H1 (cell line): ENCODE results near the gene STX16. TPM values are rescaled to one million over a fixed set of nuclear protein-coding genes. Genes with fewer than 3 reads are reported as not detected.

Experiments
- CTCF ChIA-PET: fragments of 300-600 bp; sonication (Branson Sonifier 250); formaldehyde crosslinking; loops from one replicate; lab custom pipeline; 2021; ENCODE audit not compliant: partially characterized antibody; lab: Charles Lee
- POLR2A ChIA-PET: fragments of 300-600 bp; sonication (Branson Sonifier 250); formaldehyde crosslinking; loops from one replicate; lab custom pipeline; 2021; ENCODE audit warnings: inconsistent platforms; ENCODE audit not compliant: partially characterized antibody; lab: Charles Lee
- DNase-seq, 2 experiments: peaks; one replicate each; pipeline versions ENCODE4 v3.0.0 to v3.0.0-alpha.2; 2010 to 2022; ENCODE audit warnings: low spot score in 2 of 2, low read depth in 1 of 2, mixed read lengths in 1 of 2
- FAIRE-seq: peaks from 2 replicates; lab custom pipeline; 2011; peaks lifted over from hg19 to GRCh38; lab: Jason Lieb, UNC
- H2AFZ ChIP-seq: 2 replicates; pipeline ENCODE4 v1.8.1; 2012; ENCODE audit warnings: low read length, inconsistent platforms
- H2AK5ac ChIP-seq: 2 replicates; pipeline ENCODE4 v1.6.1; 2013; ENCODE audit warnings: low read depth, low read length
- H2BK120ac ChIP-seq: replicated peaks from 2 replicates; pipeline ENCODE3; 2013; ENCODE audit warnings: low read depth, low read length, inconsistent platforms
- H2BK12ac ChIP-seq: 2 replicates; pipeline ENCODE4 v1.6.1; 2013; ENCODE audit warnings: low read depth, low read length
- H2BK15ac ChIP-seq: 2 replicates; pipeline ENCODE4 v1.6.1; 2013; ENCODE audit warnings: low read length
- H2BK20ac ChIP-seq: 2 replicates; pipeline ENCODE4 v1.6.1; 2013; ENCODE audit warnings: low read length
- H2BK5ac ChIP-seq: 2 replicates; pipeline ENCODE4 v1.6.1; 2013; ENCODE audit warnings: low read depth, low read length
- H3K14ac ChIP-seq: 2 replicates; pipeline ENCODE4 v1.6.1; 2013; ENCODE audit warnings: inconsistent platforms; ENCODE audit not compliant: insufficient read length
- H3K18ac ChIP-seq: 2 replicates; pipeline ENCODE4 v1.6.1; 2013; ENCODE audit warnings: low read length; ENCODE audit errors: extremely low read depth
- H3K23ac ChIP-seq: 2 replicates; pipeline ENCODE4 v1.6.1; 2013; ENCODE audit warnings: inconsistent platforms; ENCODE audit not compliant: insufficient read length
- H3K23me2 ChIP-seq: 2 replicates; pipeline ENCODE4 v1.6.1; 2013; ENCODE audit warnings: low read depth, low read length
- H3K27ac ChIP-seq: 2 replicates; pipeline ENCODE4 v1.6.1; 2011; ENCODE audit warnings: low read depth, low read length, inconsistent platforms
- H3K27me3 ChIP-seq, 4 experiments: replicated peaks in 1 of 4; 1 replicate in 1 of 4; 2 replicates in 3 of 4; pipeline versions ENCODE4 v1.6.1 to v1.8.1; 2011 to 2013; ENCODE audit warnings: low read length in 3 of 4, mild to moderate bottlenecking in 3 of 4, inconsistent platforms in 2 of 4, mixed read lengths in 2 of 4, moderate library complexity in 1 of 4; ENCODE audit not compliant: control insufficient read depth in 3 of 4, insufficient read depth in 3 of 4; ENCODE audit errors: extremely low read depth in 1 of 4
- H3K36me3 ChIP-seq, 4 experiments: 2 replicates each; pipeline versions ENCODE4 v1.6.1 to v1.8.1; 2011 to 2013; ENCODE audit warnings: mild to moderate bottlenecking in 4 of 4, low read length in 3 of 4, moderate library complexity in 2 of 4, control low read depth in 1 of 4, inconsistent platforms in 1 of 4; ENCODE audit not compliant: insufficient read depth in 4 of 4, control insufficient read depth in 2 of 4
- H3K4ac ChIP-seq: replicated peaks from 2 replicates; pipeline ENCODE3; 2013; ENCODE audit warnings: low read length, low read depth, mixed read lengths, inconsistent platforms; ENCODE audit not compliant: insufficient read length
- H3K4me1 ChIP-seq, 4 experiments: replicated peaks in 1 of 4; 1 replicate in 1 of 4; 2 replicates in 3 of 4; pipeline versions ENCODE4 v1.6.1 to v1.8.1; 2011 to 2013; ENCODE audit warnings: low read length in 3 of 4, inconsistent platforms in 2 of 4, mixed read lengths in 1 of 4; ENCODE audit not compliant: insufficient read depth in 4 of 4, control insufficient read depth in 3 of 4
- H3K4me2 ChIP-seq, 2 experiments: 2 replicates each; pipeline versions ENCODE4 v1.6.1 to v1.8.1; 2011 to 2013; ENCODE audit warnings: low read depth in 2 of 2, low read length in 2 of 2, control low read depth in 1 of 2, inconsistent platforms in 1 of 2, mild to moderate bottlenecking in 1 of 2; ENCODE audit not compliant: insufficient read depth in 1 of 2
- H3K4me3 ChIP-seq, 4 experiments: fragments of 200-600, 300-600 bp in 1 of 4; sonication (generic), shearing (Covaris generic), sonication (Bioruptor Twin) in 1 of 4; 2 replicates each; pipeline versions ENCODE4 v1.5.1 to v1.8.1; 2011 to 2016; ENCODE audit warnings: low read length in 4 of 4, low read depth in 3 of 4, control low read depth in 2 of 4, inconsistent platforms in 2 of 4, mild to moderate bottlenecking in 2 of 4, mixed read lengths in 1 of 4, moderate library complexity in 1 of 4; ENCODE audit not compliant: insufficient read depth in 2 of 4; ENCODE audit errors: extremely low read depth in 1 of 4
- H3K56ac ChIP-seq: replicated peaks from 2 replicates; pipeline ENCODE3; 2013; ENCODE audit warnings: low read depth, mild to moderate bottlenecking, mixed read lengths, low read length, inconsistent platforms; ENCODE audit not compliant: insufficient read length
- H3K79me1 ChIP-seq: 2 replicates; pipeline ENCODE4 v1.6.1; 2013; ENCODE audit warnings: low read depth, low read length, control low read depth
- H3K79me2 ChIP-seq, 2 experiments: 2 replicates each; pipeline versions ENCODE4 v1.6.1 to v1.8.1; 2012 to 2013; ENCODE audit warnings: low read length in 2 of 2, mild to moderate bottlenecking in 2 of 2, inconsistent platforms in 1 of 2; ENCODE audit not compliant: insufficient read depth in 2 of 2, control insufficient read depth in 1 of 2
- H3K9ac ChIP-seq, 4 experiments: replicated peaks in 1 of 4; 1 replicate in 1 of 4; 2 replicates in 3 of 4; pipeline versions ENCODE4 v1.6.1 to v1.8.1; 2011 to 2013; ENCODE audit warnings: low read depth in 3 of 4, low read length in 3 of 4, control low read depth in 2 of 4, mild to moderate bottlenecking in 2 of 4, moderate library complexity in 2 of 4, inconsistent platforms in 1 of 4; ENCODE audit errors: extremely low read depth in 1 of 4
- H3K9me3 ChIP-seq, 2 experiments: 2 replicates each; pipeline versions ENCODE4 v1.6.1 to v1.8.1; 2012 to 2013; ENCODE audit warnings: mild to moderate bottlenecking in 2 of 2, moderate library complexity in 2 of 2, control low read depth in 1 of 2, inconsistent platforms in 1 of 2, low read depth in 1 of 2, low read length in 1 of 2, mixed read lengths in 1 of 2; ENCODE audit not compliant: insufficient read depth in 2 of 2
- H4K20me1 ChIP-seq, 2 experiments: replicated peaks in 1 of 2; 2 replicates each; pipeline versions ENCODE3 to v1.8.1; 2011 to 2013; ENCODE audit warnings: inconsistent platforms in 2 of 2, low read length in 2 of 2, mild to moderate bottlenecking in 1 of 2; ENCODE audit not compliant: insufficient read depth in 2 of 2, control insufficient read depth in 1 of 2
- H4K5ac ChIP-seq: 2 replicates; pipeline ENCODE4 v1.6.1; 2013; ENCODE audit warnings: low read length, low read depth, mixed read lengths, inconsistent platforms; ENCODE audit not compliant: insufficient read length
- H4K8ac ChIP-seq: 2 replicates; pipeline ENCODE4 v1.8.0; 2013; ENCODE audit warnings: mild to moderate bottlenecking, moderate library complexity, low read length, inconsistent platforms; ENCODE audit not compliant: insufficient read depth; ENCODE audit errors: extremely low read depth
- H4K91ac ChIP-seq: replicated peaks from 2 replicates; pipeline ENCODE3; 2013; ENCODE audit warnings: low read length, mixed read lengths, inconsistent platforms; ENCODE audit not compliant: insufficient read length
- ATF3 ChIP-seq: IDR thresholded peaks from 2 replicates; pipeline ENCODE4 v1.6.1; 2011; ENCODE audit warnings: low read depth, mild to moderate bottlenecking, low read length; ENCODE audit not compliant: insufficient read depth
- CBX5 ChIP-seq: fragments of 300-800, 300-1000 bp; sonication (generic); IDR thresholded peaks from 2 replicates; pipeline ENCODE4 v1.7.1; 2016; ENCODE audit warnings: antibody characterized with exemption, low read length, low read depth
- CEBPB ChIP-seq: IDR thresholded peaks from 2 replicates; pipeline ENCODE4 v1.6.1; 2012; ENCODE audit warnings: low read depth, low read length
- CHD1 ChIP-seq: IDR thresholded peaks from 2 replicates; pipeline ENCODE4 v1.6.1; 2012; ENCODE audit warnings: low read depth, low read length, improper control_type of control experiment
- GTF2F1 ChIP-seq: IDR thresholded peaks from 2 replicates; pipeline ENCODE4 v1.6.1; 2012; ENCODE audit warnings: low read depth, low read length, improper control_type of control experiment, borderline replicate concordance
- RAD21 ChIP-seq, 2 experiments: IDR thresholded peaks in 1 of 2; conservative IDR thresholded peaks in 1 of 2; 2 replicates each; pipeline ENCODE4 v1.6.1; 2011; ENCODE audit warnings: low read depth in 2 of 2, low read length in 2 of 2, improper control_type of control experiment in 1 of 2, inconsistent platforms in 1 of 2, mild to moderate bottlenecking in 1 of 2, moderate library complexity in 1 of 2
- SIN3A ChIP-seq, 2 experiments: IDR thresholded peaks in 1 of 2; conservative IDR thresholded peaks in 1 of 2; 2 replicates each; pipeline ENCODE4 v1.6.1; 2011 to 2012; ENCODE audit warnings: low read length in 2 of 2, improper control_type of control experiment in 1 of 2, low read depth in 1 of 2, mild to moderate bottlenecking in 1 of 2
- SP4 ChIP-seq: IDR thresholded peaks from 2 replicates; pipeline ENCODE4 v1.6.1; 2012; ENCODE audit warnings: low read length, inconsistent platforms
- TEAD4 ChIP-seq: IDR thresholded peaks from 2 replicates; pipeline ENCODE4 v1.6.1; 2012; ENCODE audit warnings: low read depth, low read length, inconsistent platforms, mixed read lengths
- WGBS, 2 experiments: shearing (Covaris generic) in 1 of 2; methylation state at CpG; one replicate each; pipeline versions ENCODE4 v1.1.6 to v1.1.7; 2013 to 2015; ENCODE audit warnings: low lambda C conversion rate in 2 of 2, mixed read lengths in 2 of 2, inconsistent platforms in 1 of 2, low coverage in 1 of 2, missing lambda C conversion rate in 1 of 2; ENCODE audit not compliant: insufficient replicate concordance in 2 of 2, insufficient coverage in 1 of 2, insufficient read length in 1 of 2; ENCODE audit errors: extremely low coverage in 1 of 2, missing lambda C conversion rate in 1 of 2; 5-methylcytosine and 5-hydroxymethylcytosine counted together
- polyA plus RNA-seq, 7 experiments: library from polyadenylated mRNA; depleted of rRNA in 3 of 7; stranded (reverse) in 5 of 7; unstranded in 2 of 7; fragments of >200 nt in 5 of 7; fragments of 200-250 nt in 2 of 7; gene quantifications; 1 replicate in 5 of 7; 2 replicates in 1 of 7; 4 replicates in 1 of 7; pipeline versions ENCODE4 v1.2.1 to v1.2.3, GENCODE V29; 2011 to 2013; ENCODE audit warnings: missing spikeins in 2 of 7, mixed read lengths in 2 of 7
- total RNA-seq: library from RNA; stranded (reverse); fragmentation: NEBNext Ultra II Directional; extraction: Animal tissue kit (Norgen Biotek cat#: 25700); gene quantifications from 2 replicates; pipeline ENCODE4 v1.2.1, GENCODE V29; 2021

Gene STX16
- total and polyA plus RNA-seq, 2 of the 8 experiments (the other 6 are each of a cell fraction or from before 2014, with no cell fraction given), result 45.2 to 61.6 TPM

- Histone ChIP-seq H3K36me3 (no peaks in the 10 kb centered on the region), H2BK15ac (no peak overlapping the region), H4K91ac (no peak overlapping the region), H3K4me3 (no peak overlapping the region), H3K18ac (no peak overlapping the region), H4K8ac (peak overlapping the region; percentile 18; the same call in 1 of the 2 replicates), H2BK120ac (no peak overlapping the region), H4K20me1 (no peaks in the 10 kb centered on the region), H2BK12ac (peak overlapping the region; percentile 5; the same call in 1 of the 2 replicates), H3K4me1 (no peaks in the 10 kb centered on the region; a peak in 3 of 7 replicates), H3K4me2 (no peak overlapping the region), H3K56ac (no peak overlapping the region), H3K23me2 (no peaks in the 10 kb centered on the region), H3K79me2 (no peaks in the 10 kb centered on the region), H2BK20ac (no peak overlapping the region), H3K23ac (no peak overlapping the region), H2AK5ac (no peak overlapping the region; the same call in 1 of the 2 replicates), H3K9me3 (no peaks in the 10 kb centered on the region; a peak in 1 of 4 replicates), H3K14ac (no peak overlapping the region), H3K4ac (no peak overlapping the region), H2AFZ (no peak overlapping the region), H4K5ac (no peak overlapping the region), H3K9ac (no peak overlapping the region), H2BK5ac (no peak overlapping the region), H3K27me3 (no peaks in the 10 kb centered on the region; a peak in 2 of 7 replicates), H3K27ac (no peak overlapping the region), H3K79me1 (no peaks in the 10 kb centered on the region)
- DNase-seq (no peak), FAIRE-seq (no peak)
- TF ChIP-seq TEAD4 (no peak), CHD1 (no peak), ATF3 (no peak), GTF2F1 (no peak), CEBPB (no peak), SP4 (no peak), SIN3A (conservative IDR thresholded peaks at IDR 0.05 in 1 of 2, IDR thresholded peaks at IDR 0.05 in 1 of 2; ENCODE audit: low read depth in 1 of 2, low read length in 2 of 2) (no peak), CBX5 (no peak), RAD21 (IDR thresholded peaks at IDR 0.05 in 1 of 2, conservative IDR thresholded peaks at IDR 0.05 in 1 of 2; ENCODE audit: low read depth in 2 of 2, low read length in 2 of 2) (no peak)
- 91% methylated on average over 16 of the region's 17 CpGs; no CpG with 5 or more reads in 1 of the 2 experiments for WGBS, 2 experiments
- CTCF ChIA-PET, result interaction anchor here (1.1 to 2.3 kb wide), 3 partner anchors 9 to 230 kb away, joined by 3 to 8 read pairs (median 5); no protein-coding TSS in a partner anchor
- POLR2A ChIA-PET, result interaction anchor here (1.1 to 1.3 kb wide), 2 partner anchors 11 to 16 kb away, joined by 3 to 4 read pairs; no protein-coding TSS in a partner anchor
These were observed 42.8 kb upstream of the STX16 start for GRCh38 chr20:58608096-58608840.
